HG02798 (cell line): ENCODE measurements around the gene RBFOX2.
"Not testable (repeated sequence)": the region's sequence is repeated elsewhere in the genome, so short reads cannot be mapped to it uniquely, and the experiment has no call there.

ENCODE experiments used
- ATAC-seq: cut with Tn5 transposase; IDR thresholded peaks from one replicate; pipeline ENCODE4 v1.9.1; 2021; ENCODE audit warnings: mild to moderate bottlenecking; ENCODE audit not compliant: unreplicated experiment, poor library complexity

RBFOX2 gene

GRCh38 chr22:36012332-36012731 is 16.3 kb downstream of the RBFOX2 start:
- no peak for ATAC-seq

- ATAC-seq: no peak
Observed at GRCh38 chr22:36010882-36011281, 17.7 kb downstream of the RBFOX2 start.

DNA sequence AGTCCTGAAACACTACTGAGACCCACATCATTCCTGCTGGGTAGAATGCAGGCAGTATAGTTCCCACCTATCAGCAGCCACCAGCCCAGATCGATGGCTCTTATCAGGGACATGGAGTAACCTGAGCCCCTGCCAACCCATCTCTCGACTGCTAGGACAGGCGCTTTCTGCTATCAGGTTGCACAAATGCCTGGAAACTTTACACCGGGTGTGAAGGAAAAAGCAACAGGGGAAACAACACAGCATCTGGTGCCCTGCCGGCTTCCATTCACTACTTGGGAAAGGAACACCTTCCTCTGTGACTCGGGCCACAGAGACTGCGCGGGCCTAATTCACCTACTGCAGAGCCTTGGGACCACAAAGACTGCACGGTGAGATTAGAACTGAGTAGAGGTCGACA is 18.5 kb downstream of the RBFOX2 start:
- ATAC-seq: no peak

GRCh38 chr22:36009085-36009484 is 19.5 kb downstream of the RBFOX2 start:
- no peak for ATAC-seq

- no peak for ATAC-seq
Observed at GRCh38 chr22:36008565-36008964, 20.1 kb downstream of the RBFOX2 start.

DNA sequence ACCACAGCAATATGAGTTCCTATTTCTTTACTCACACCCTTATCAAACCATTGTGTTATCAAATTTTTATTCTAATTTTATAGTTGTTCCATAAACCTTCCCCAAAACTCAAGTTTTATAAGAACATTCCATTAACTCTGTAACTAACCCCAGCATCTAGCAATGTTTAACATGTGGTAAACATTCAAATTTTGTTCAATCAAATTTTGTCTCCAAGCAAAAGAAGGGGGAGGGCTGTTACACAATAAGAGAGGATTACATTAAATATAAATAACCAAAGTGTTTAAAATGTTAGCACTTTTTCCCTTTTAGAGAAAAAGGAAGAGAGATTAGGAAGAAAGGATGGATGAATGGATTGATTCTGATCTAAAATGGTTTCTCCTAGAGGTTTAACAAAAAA is 20.5 kb downstream of the RBFOX2 start:
- no peak for ATAC-seq

DNA sequence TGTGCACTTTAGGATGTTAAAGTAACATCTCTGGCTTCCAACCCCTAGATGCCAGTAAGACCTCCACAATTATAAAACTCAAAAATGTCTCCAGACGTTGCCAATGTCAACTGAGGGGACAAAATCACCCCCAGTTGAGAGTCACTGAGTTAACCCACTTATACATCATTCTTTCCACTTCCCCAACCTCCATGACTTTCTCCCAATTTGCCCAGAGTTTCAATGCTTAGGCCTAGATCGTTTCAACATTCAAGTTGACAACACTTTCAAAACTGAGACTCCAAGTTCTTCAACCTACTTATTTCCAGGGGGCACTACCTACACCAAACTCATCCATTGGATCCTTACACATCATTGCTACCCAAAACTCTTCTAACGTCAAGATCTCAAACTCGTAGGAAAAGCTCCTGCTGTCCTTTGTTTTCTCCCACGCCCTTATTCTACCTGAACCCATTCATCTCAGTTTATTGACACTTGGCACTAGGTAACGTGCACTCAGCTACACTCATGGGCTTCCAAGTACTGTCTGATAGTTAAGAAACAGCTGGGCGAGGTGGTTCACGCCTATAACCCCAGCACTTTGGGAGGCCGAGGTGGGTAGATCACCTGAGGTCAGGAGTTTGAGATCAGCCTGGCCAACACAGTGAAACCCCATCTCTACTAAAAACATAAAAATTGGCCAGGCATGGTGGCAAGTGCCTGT is 24.5 kb downstream of the RBFOX2 start:
- ATAC-seq: no peak

DNA sequence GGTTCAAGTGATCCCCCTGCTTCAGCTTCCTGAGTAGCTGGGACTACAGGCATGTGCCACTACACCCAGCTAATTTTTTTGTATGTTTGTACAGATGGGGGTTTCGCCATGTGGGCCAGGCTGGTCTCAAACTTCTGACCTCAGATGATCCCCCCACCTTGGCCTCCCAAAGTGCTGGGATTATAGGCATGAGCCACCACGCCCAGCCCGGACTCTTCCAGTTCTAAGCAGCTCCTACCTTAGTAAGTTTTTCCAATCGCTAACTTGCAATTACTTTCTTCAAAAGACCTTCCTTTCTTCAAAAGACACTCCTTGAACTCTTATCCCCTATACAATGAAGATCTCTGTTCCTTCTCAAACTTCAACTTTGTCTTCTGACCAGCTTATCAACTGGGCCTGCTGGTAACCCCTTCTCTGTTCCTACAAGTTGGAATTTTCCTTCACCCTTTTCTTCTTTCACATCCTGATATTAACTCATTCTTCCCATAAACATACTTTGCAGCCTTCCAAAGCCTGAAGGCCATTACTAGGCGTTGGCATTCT is 25.8 kb downstream of the RBFOX2 start:
- no peak for ATAC-seq

GRCh38 chr22:36002084-36002483 is 26.5 kb downstream of the RBFOX2 start:
- no peak for ATAC-seq

DNA sequence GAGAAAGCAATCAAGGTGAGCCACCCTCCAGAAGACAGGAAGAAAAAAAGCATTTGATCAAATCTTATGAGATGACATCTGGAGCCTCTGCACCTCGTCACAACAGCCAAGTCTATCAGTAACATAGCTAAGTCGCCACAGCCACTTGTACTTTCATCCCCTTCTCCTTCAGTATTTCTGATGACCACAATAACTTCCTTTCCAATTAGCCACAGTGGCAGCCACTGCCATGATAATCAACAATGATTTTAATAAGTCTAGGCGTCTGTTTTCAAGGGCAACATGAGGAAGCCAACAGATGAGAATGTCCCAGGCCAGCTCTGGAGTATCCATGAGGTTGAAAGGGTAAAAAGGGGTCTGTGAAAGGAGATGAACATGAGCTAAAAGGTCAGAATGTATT is 29.9 kb downstream of the RBFOX2 start:
- ATAC-seq: no peak

- ATAC-seq: no peak
Observed at GRCh38 chr22:35997438-35997837, 31.2 kb downstream of the RBFOX2 start.

- ATAC-seq: no peak
Observed at GRCh38 chr22:35996596-35996995, 32.0 kb downstream of the RBFOX2 start.

DNA sequence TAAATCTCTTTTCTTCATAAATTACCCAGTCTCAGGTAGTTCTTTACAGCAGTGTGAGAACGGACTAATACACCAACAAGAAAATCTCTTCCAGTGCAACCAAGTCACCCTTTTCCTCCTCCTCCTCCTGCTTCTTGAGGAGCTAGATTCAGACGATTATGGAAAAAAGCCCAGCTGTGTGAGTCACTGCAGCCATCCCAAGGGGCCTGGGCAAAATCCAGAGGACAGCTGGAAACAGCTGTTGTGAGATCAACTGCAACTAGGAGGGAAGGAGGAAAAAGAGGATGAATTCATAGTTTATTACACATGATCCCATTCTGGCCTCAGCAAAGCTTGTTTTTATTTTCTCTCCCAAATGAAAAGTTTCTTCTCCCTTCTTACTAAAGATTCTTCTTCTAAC is 32.9 kb downstream of the RBFOX2 start:
- no peak for ATAC-seq

DNA sequence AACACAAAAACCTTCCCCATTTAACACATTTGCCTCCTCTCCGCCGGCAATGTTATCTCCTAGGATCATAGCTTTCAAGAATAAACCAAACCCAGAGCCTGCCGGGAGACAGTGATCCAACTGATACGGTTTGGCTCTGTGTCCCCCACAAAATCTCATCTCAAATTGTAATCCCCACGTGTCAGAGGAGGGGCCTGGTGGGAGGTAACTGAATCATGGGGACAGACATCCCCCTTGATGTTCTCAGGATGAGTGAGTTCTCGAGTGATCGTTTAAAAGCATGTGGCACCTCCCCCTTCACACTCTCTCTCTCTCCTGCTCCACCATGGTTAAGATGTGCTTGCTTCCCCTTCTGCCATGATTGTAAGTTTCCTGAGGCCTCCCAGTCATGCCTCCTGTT is 33.3 kb downstream of the RBFOX2 start:
- ATAC-seq: no peak

GRCh38 chr22:35993727-35994126 is 34.9 kb downstream of the RBFOX2 start:
- ATAC-seq: not testable (repeated sequence)

GRCh38 chr22:35993048-35993714 is 35.4 kb downstream of the RBFOX2 start:
- no peak for ATAC-seq

DNA sequence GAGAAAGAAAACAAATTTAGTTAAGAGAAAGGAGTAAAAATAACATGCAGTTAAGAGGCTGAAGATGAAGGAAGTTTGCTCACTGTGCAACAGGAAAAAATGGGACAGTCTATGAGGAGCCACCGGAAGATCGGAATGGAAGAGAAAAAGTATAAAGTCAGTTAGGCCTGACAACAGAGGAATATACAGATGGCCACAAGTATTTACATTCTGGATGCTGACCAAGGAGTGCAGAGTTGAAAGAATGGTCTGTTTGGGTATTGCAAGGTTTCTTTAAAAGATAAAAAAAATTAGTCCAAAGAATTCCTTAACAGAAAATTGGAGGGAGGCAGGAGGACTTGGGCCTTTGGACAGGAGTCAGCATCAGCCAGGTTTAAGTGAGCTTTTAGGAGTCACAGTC is 37.5 kb downstream of the RBFOX2 start:
- ATAC-seq: no peak

DNA sequence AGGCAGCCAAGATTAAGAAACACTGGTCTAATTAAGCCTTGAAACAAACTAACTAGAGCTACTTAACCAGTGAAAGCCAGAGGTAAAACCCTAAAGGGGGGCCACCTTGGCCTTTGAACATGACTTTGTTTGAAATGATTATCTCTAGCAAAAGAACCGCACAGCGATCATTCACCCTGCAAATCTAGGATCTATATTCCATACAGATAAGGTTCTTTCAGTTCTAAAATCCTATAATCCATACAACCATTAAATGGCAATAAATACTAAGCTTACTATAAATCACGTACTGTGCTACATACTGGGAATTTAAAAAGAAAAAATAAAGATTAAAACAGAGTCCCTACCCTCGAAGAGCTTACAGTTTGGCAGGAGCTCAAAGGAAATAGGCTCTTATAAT is 40.6 kb downstream of the RBFOX2 start:
- no peak for ATAC-seq

- no peak for ATAC-seq
Observed at GRCh38 chr22:35987487-35987886, 41.1 kb downstream of the RBFOX2 start.

DNA sequence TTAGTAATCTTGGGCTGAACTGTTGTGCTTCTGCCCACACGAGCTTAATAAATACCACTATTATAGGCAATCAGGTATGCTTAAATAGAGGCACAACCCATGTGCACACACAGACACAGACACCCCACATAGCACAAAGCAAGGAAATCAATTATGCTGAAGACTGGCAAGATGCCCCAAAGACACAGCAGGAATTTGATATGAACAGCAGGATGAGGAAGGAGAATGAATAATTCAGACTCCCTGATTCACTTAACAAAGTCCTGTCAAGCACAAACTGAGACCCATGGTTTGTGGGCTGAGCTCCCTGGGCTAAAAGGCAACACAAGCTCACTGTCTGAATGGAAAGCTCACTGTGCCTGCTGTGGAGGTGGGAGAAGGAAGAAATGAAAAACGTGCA is 42.5 kb downstream of the RBFOX2 start:
- ATAC-seq: no peak

GRCh38 chr22:35985371-35985770 is 43.3 kb downstream of the RBFOX2 start:
- ATAC-seq: no peak
